ENCODE results near the gene RANBP2. TPM values are rescaled to one million over a fixed set of nuclear protein-coding genes. Genes with fewer than 3 reads are reported as not detected.

The RANBP2 gene
- total and polyA plus RNA-seq, 2 donors (not counting 1 experiment from before 2014, with no cell fraction given): 17.2 to 59.3 TPM

GRCh38 chr2:108803045-108803736, 83.9 kb downstream of the RANBP2 start:
- no peaks in the 10 kb centered on the region for H3K9me3 ChIP-seq (ENCODE audit: control insufficient read depth, insufficient read depth, low read depth, low read length)
- DNase-seq (ENCODE audit: low read depth in 2 of 2): no peak
- H4K20me1 ChIP-seq (ENCODE audit: control insufficient read depth, extremely low read depth, insufficient read depth, low read length): no peaks in the 10 kb centered on the region
- no peak overlapping the region for H3K9ac ChIP-seq (ENCODE audit: insufficient read depth, low read length)
- no peaks in the 10 kb centered on the region for H3K27me3 ChIP-seq (ENCODE audit: control insufficient read depth, insufficient read depth, low read length)
- H3K4me2 ChIP-seq (ENCODE audit: extremely low read depth, insufficient read depth, low read length): no peak overlapping the region
- H3K4me1 ChIP-seq (ENCODE audit: control insufficient read depth, extremely low read depth, insufficient read depth, low read length): no peaks in the 10 kb centered on the region
- H2AFZ ChIP-seq (ENCODE audit: low read length): no peak overlapping the region
- no peaks in the 10 kb centered on the region for H3K79me2 ChIP-seq (ENCODE audit: control insufficient read depth, insufficient read depth, low read length)
- no peak for TF ChIP-seq CTCF (conservative IDR thresholded peaks at IDR 0.05 in 1 of 2, IDR thresholded peaks at IDR 0.05 in 1 of 2; ENCODE audit: low read depth in 1 of 2, low read length in 2 of 2)
- TF ChIP-seq EZH2 (IDR thresholded peaks at IDR 0.05; ENCODE audit: low read length, missing control alignments): no peak
- H3K4me3 ChIP-seq (replicated peaks in 1 of 4; ENCODE audit: control extremely low read depth in 1 of 4, insufficient read depth in 1 of 4, low read depth in 3 of 4, low read length in 4 of 4): no peak overlapping the region
- no peaks in the 10 kb centered on the region for H3K36me3 ChIP-seq (ENCODE audit: control insufficient read depth, insufficient read depth, low read length)
- H3K27ac ChIP-seq (ENCODE audit: insufficient read depth, low read length): no peak overlapping the region

GRCh38 chr2:108805032-108805431, 85.8 kb downstream of the RANBP2 start:
- H3K4me1 ChIP-seq (ENCODE audit: control insufficient read depth, extremely low read depth, insufficient read depth, low read length): no peaks in the 10 kb centered on the region
- no peak overlapping the region for H3K4me2 ChIP-seq (ENCODE audit: extremely low read depth, insufficient read depth, low read length)
- TF ChIP-seq EZH2 (IDR thresholded peaks at IDR 0.05; ENCODE audit: low read length, missing control alignments) (no peak), CTCF (conservative IDR thresholded peaks at IDR 0.05 in 1 of 2, IDR thresholded peaks at IDR 0.05 in 1 of 2; ENCODE audit: low read depth in 1 of 2, low read length in 2 of 2) (no peak)
- H3K27ac ChIP-seq (ENCODE audit: insufficient read depth, low read length): no peak overlapping the region
- H3K36me3 ChIP-seq (ENCODE audit: control insufficient read depth, insufficient read depth, low read length): no peaks in the 10 kb centered on the region
- DNase-seq (ENCODE audit: low read depth in 2 of 2): no peak
- H3K9me3 ChIP-seq (ENCODE audit: control insufficient read depth, insufficient read depth, low read depth, low read length): no peaks in the 10 kb centered on the region
- no peaks in the 10 kb centered on the region for H3K27me3 ChIP-seq (ENCODE audit: control insufficient read depth, insufficient read depth, low read length)
- H4K20me1 ChIP-seq (ENCODE audit: control insufficient read depth, extremely low read depth, insufficient read depth, low read length): no peaks in the 10 kb centered on the region
- no peaks in the 10 kb centered on the region for H3K79me2 ChIP-seq (ENCODE audit: control insufficient read depth, insufficient read depth, low read length)
- no peak overlapping the region for H3K9ac ChIP-seq (ENCODE audit: insufficient read depth, low read length)
- no peak overlapping the region for H2AFZ ChIP-seq (ENCODE audit: low read length)
- no peak overlapping the region for H3K4me3 ChIP-seq (replicated peaks in 1 of 4; ENCODE audit: control extremely low read depth in 1 of 4, insufficient read depth in 1 of 4, low read depth in 3 of 4, low read length in 4 of 4)

- Histone ChIP-seq H3K27ac (ENCODE audit: insufficient read depth, low read length) (no peak overlapping the region), H3K4me2 (ENCODE audit: extremely low read depth, insufficient read depth, low read length) (no peak overlapping the region), H3K9ac (ENCODE audit: insufficient read depth, low read length) (no peak overlapping the region), H2AFZ (ENCODE audit: low read length) (no peak overlapping the region), H3K9me3 (ENCODE audit: control insufficient read depth, insufficient read depth, low read depth, low read length) (no peaks in the 10 kb centered on the region), H4K20me1 (ENCODE audit: control insufficient read depth, extremely low read depth, insufficient read depth, low read length) (no peaks in the 10 kb centered on the region), H3K36me3 (ENCODE audit: control insufficient read depth, insufficient read depth, low read length) (no peaks in the 10 kb centered on the region), H3K4me1 (ENCODE audit: control insufficient read depth, extremely low read depth, insufficient read depth, low read length) (no peaks in the 10 kb centered on the region), H3K27me3 (ENCODE audit: control insufficient read depth, insufficient read depth, low read length) (no peaks in the 10 kb centered on the region), H3K79me2 (ENCODE audit: control insufficient read depth, insufficient read depth, low read length) (no peaks in the 10 kb centered on the region), H3K4me3 (replicated peaks in 1 of 4; ENCODE audit: control extremely low read depth in 1 of 4, insufficient read depth in 1 of 4, low read depth in 3 of 4, low read length in 4 of 4) (no peak overlapping the region)
- TF ChIP-seq EZH2 (IDR thresholded peaks at IDR 0.05; ENCODE audit: low read length, missing control alignments) (no peak), CTCF (conservative IDR thresholded peaks at IDR 0.05 in 1 of 2, IDR thresholded peaks at IDR 0.05 in 1 of 2; ENCODE audit: low read depth in 1 of 2, low read length in 2 of 2) (no peak)
- no peak for DNase-seq (ENCODE audit: low read depth in 2 of 2)
These were observed 86.5 kb downstream of the RANBP2 start for GRCh38 chr2:108805782-108806181.

Data from fibroblast of lung (primary cell).